GM18499 (cell line): ENCODE measurements around the gene LEMD3.
"Not testable (repeated sequence)": the region's sequence is repeated elsewhere in the genome, so short reads cannot be mapped to it uniquely, and the experiment has no call there.

Experiments used
- ATAC-seq: cut with Tn5 transposase; IDR thresholded peaks from one replicate; pipeline ENCODE4 v1.9.1; 2021; ENCODE audit warnings: moderate number of reproducible peaks; ENCODE audit not compliant: insufficient read depth, unreplicated experiment

Gene LEMD3

GRCh38 chr12:65276916-65277530, 107.6 kb downstream of the LEMD3 start:
- ATAC-seq, result no peak

GRCh38 chr12:65277994-65278575, 108.7 kb downstream of the LEMD3 start:
- ATAC-seq, result no peak

GRCh38 chr12:65278576-65279368, 109.4 kb downstream of the LEMD3 start, which contains the start of gene MSRB3:
Gene MSRB3, plus strand, starts transcription at chr12:65278683. Its CDS starts 29,897 bp downstream, at chr12:65308580.
- no peak for ATAC-seq

- ATAC-seq, result no peak
These were observed 110.2 kb downstream of the LEMD3 start for GRCh38 chr12:65279369-65280112.

GRCh38 chr12:65280306-65280705, 110.9 kb downstream of the LEMD3 start:
- ATAC-seq, result no peak

GRCh38 chr12:65282840-65283239, 113.5 kb downstream of the LEMD3 start:
- ATAC-seq, result no peak

- not testable (repeated sequence) for ATAC-seq
These were observed 116.1 kb downstream of the LEMD3 start for GRCh38 chr12:65285532-65285931.

GRCh38 chr12:65287426-65287825, 118.0 kb downstream of the LEMD3 start:
- no peak for ATAC-seq

GRCh38 chr12:65292241-65292640, 122.9 kb downstream of the LEMD3 start:
- no peak for ATAC-seq

GRCh38 chr12:65293735-65294134, 124.4 kb downstream of the LEMD3 start:
- no peak for ATAC-seq

GRCh38 chr12:65294641-65295262, 125.4 kb downstream of the LEMD3 start:
- ATAC-seq, result no peak

- ATAC-seq, result no peak
These were observed 127.3 kb downstream of the LEMD3 start for GRCh38 chr12:65296508-65297265.
